Inflammatory macrophage treated with lipopolysaccharide for 4 hours (primary cell): Measurements from ENCODE around the gene CAPRIN1.

Source experiments
- DNase-seq: peaks from one replicate; pipeline ENCODE4 v3.0.0-alpha.2; 2020

CAPRIN1 gene

DNA sequence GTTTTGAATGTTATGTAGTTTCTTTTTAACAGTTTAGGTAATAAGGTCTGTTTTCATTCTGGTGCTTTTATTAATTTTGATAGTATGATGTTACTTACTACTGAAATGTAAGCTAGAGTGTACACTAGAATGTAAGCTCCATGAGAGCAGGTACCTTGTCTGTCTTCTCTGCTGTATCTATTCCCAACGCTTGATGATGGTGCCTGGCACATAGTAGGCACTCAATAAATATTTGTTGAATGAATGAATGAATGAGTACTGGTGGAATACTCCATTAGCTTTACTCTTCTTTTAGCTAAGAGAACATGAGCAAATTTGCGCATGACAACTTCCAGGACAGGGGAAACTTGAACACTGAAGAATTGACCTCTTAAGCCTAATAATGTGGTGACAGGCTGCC is 47.3 kb downstream of the CAPRIN1 start:
- no peak for DNase-seq

DNA sequence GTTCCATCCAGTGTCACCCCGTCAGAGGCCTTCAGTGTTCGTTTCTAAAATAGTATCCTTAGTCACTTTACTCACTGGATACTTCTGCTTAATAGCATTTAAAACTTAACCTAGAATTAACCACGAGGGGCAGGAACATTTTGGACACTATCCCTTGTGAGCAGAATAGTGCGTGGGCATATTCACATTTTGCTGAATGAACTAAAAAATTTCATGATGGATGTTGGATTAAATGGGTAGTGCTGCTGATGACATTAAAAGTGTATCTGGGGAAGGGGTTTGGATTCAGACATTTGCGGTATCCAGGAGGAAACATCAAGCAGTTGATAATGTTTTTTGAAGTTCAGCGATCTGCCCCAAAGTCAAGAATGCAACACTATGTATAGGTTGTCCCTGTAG is 53.1 kb downstream of the CAPRIN1 start:
- peak; percentile 14 for DNase-seq

DNA sequence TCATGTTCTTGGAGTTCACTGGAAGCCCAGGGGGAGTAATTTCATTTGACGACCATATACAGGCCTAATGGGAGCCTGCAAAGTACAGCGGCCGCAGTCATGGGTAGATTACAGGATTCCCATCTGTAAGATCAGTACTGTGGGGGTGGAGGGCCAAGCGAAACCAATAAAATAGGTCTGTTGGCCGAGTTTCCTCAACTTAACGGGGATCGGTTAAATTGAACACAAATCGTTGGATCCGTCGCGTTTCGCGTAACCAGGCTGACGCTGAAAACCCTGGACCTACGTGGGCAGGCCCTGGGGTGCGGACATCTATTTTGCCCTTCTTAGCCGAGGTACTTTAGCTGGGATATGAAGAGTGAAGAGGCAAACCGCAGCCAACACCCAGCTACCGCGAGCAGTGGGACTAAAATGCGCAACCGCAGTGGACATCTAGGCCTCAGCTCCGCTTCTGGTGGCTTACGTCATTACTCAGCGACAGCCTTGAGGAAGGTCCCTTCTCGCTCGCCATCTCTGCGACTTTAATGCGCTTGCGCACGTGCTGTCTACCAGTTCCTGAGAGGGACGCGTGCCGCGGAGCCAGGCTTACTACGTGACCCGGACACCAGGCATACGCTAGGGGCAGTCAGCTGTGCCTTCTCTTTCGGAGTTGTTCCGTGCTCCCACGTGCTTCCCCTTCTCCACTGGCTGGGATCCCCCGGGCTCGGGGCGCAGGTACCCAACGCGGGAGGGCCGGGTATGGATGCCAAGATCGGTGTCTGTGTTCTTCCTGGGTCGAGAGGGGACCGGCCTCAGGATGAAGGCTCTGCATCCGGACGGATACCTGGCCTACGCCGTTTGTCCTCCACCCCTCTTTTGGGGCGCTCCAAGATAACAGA is 53.8 kb downstream of the CAPRIN1 start, which contains the start of gene NAT10:
Gene NAT10 (plus strand): TSS at position 551 of the 878 bp plus-strand sequence. CDS start 2,597 bp downstream, outside the sequence.
- DNase-seq, result peak; percentile 99

DNA sequence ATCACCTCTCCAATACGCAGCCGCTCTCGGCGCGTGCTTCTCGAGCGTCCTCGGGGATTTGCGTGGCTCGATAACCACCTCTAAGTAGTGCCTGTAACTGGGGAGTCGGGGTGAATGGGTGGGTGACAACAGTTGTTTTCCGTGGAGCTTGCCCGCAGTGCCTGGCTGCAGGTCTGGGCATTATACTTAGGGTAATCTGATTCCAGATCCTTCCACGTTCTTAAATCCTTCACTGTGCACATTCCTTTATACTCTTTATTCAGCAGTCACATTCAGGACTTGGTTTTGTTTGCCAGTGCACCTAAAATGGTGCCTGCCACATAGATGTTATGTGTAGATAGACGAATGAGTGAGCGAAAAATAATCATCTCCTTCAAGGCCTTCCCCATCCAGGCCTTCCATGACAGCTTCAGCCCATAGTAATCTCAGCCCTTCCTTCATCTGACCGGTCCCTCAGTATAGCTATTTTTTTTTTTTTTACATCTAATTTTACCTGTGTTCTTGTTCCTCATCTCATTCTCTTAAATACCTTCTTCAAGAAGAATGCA is 54.5 kb downstream of the CAPRIN1 start:
- DNase-seq, result peak; percentile 2

DNA sequence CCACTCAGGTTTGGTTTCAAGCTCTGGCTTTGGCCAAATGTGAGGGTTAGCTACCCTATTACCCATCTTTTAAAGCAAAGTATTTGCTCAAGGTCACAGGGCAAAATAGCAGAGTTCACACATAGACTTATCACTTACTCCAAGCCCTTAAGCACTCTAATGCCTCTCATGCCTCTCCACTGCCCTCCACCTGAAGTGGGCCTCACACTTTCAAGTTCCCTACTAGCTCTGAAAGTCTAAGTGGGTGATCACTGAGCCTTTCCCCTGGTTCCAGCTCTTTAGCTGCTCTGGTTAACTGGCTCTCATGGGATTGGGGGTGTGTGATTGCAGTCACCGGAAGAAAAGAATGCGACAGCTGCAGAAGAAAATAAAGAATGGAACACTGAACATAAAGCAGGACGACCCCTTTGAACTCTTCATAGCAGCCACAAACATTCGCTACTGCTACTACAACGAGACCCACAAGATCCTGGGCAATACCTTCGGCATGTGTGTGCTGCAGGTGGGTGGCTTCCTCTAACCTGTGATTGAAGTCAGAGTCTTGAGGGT is 60.3 kb downstream of the CAPRIN1 start:
- DNase-seq, result no peak

DNA sequence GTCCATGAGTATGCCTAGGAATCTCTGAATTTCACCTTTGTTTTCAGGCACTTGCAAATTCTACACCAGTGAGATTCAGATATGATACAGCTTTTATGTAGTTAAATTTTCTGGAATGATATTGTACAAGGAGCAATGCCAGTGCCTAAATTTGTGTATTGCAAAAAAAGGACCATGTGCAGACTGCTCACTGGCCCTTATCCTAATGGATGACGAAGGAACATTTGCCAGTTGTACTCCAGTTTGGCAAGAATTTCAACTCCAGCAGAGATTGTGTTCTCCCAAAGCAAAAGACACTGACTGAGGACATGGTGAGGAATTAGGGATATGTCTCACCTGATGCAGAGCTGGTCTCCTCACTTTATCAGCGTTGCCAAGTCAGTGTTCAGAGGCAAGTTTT is 62.5 kb downstream of the CAPRIN1 start:
- no peak for DNase-seq

DNA sequence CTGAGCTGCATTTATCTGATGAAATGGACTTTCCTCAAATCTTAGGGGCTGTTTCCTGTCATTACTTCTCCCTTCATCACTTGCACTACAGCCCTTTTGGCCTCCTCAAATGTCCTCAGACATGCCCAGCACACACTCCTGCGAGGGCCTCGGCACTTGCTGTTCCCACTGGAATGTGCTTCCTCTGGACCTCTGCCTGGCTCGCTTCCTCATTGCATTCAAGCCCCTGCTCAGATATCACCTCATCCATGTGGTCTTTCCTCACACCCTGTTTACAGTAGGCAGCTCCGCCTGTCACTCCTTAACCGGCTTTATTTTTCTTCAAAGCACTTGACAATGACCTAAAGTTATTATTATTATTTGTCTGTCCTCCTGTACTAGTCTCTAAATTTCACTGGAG is 62.9 kb downstream of the CAPRIN1 start:
- no peak for DNase-seq

GRCh38 chr11:34120651-34121050 is 69.1 kb downstream of the CAPRIN1 start:
- DNase-seq, result no peak

GRCh38 chr11:34124885-34125668 is 73.5 kb downstream of the CAPRIN1 start:
- DNase-seq, result no peak

DNA sequence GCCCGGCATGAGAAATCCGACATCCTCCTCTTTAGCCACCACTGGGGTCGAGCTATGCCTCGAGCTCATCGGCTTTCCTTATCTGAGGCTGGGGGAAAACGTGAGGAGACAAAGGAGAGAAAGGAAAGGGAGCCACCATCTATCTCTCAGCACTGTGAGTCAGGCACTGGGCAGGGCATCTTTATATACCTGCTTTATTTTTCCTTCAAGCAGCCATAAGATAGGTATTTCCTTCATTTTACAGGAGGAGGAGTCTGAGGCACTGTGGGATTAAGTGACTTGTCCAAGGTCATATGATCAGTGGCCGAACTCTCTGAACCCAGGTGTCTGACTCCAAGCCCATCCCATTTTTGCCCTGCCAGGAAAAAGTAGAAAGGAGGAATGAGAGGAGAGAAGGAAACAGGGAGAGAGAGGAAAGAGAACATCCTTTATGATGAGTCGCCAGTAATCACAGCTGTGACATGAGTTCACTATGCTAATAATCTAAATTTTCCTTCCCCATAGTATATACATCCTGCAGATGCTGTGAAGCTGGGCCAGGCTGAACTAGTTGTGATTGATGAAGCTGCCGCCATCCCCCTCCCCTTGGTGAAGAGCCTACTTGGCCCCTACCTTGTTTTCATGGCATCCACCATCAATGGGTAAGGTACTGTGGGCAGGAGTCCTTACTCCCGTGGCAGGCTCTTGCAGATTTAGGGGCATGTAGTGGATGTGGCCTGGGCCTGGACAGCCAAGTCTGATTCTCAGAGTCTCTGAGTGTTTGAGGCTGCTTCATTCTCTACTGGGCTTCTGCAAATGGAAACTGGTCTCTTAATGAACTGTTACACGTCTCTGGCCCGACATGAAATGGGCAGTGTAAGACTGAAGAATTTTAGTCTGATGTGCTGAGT is 75.7 kb downstream of the CAPRIN1 start:
- DNase-seq, result no peak

- DNase-seq, result no peak
Observed at GRCh38 chr11:34128824-34129223, 77.3 kb downstream of the CAPRIN1 start.

- no peak for DNase-seq
Observed at GRCh38 chr11:34132261-34132965, 80.9 kb downstream of the CAPRIN1 start.

- DNase-seq, result no peak
Observed at GRCh38 chr11:34134765-34135164, 83.2 kb downstream of the CAPRIN1 start.

DNA sequence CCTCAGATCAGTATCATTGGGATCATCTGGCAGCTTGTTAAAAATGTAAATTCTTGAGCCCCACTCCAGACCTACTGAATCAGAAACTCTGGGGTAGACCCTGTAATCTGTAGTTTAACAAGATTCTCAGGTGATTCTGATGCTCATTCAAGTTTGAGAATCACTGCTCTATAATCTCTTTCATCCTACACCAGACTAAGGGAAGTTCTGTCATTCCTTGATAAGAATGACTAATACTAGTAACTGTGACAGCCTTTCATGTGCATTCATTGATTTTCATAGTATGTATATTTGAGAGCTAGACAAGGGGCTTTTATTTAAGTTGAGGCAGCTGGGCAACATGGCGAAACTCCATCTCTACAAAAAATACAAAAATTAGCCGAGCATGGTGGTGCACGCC is 83.9 kb downstream of the CAPRIN1 start:
- DNase-seq, result no peak

DNA sequence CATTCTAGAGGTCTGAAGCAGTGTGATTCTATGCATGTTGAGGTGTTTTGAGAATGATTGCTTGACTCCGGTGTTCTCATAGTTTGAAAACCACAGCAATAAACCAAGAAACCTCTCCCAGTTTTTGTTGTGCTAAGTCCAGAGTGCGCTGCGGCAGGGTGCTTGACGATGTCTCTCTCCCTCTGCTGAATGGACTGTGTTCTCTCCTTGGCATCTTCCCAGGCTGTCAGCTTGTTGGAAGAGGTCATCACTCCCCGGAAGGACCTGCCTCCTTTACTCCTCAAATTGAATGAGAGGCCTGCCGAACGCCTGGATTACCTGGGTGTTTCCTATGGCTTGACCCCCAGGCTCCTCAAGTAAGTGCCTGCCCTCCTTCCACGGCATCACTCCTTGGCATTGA is 84.9 kb downstream of the CAPRIN1 start:
- DNase-seq, result no peak

DNA sequence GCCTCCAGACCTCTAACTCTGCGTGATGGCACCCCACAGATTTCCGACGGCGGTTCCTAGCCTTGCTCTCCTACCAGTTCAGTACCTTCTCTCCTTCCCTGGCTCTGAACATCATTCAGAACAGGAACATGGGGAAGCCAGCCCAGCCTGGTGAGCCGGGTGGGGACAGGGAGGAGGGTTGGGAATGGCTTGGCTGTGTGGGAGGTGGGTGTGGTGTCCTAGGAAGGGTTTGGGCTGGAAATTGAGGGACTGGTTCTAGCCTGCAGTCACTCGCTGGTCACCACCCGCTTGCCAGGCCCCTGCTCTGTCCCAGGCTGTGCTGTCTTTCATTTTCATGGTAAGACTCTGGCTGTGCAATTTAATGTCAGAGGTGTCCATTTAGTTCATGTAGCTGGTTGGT is 87.8 kb downstream of the CAPRIN1 start:
- no peak for DNase-seq

DNA sequence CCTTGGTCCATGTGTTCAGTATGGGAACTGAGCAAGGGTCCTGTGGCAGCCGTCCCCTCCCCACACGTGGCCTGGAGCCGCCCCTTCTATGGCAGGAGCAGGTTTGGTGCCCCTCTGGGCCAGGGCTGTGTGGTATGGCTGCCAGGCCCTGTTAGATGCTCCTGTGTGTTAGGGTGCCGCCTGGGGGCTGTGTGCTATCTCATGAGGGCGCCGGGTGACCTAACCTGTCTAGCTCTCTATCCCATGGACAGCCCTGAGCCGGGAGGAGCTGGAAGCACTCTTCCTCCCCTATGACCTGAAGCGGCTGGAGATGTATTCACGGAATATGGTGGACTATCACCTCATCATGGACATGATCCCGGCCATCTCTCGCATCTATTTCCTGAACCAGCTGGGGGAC is 88.6 kb downstream of the CAPRIN1 start:
- DNase-seq, result no peak

GRCh38 chr11:34143048-34143447 is 91.5 kb downstream of the CAPRIN1 start:
- no peak for DNase-seq

DNA sequence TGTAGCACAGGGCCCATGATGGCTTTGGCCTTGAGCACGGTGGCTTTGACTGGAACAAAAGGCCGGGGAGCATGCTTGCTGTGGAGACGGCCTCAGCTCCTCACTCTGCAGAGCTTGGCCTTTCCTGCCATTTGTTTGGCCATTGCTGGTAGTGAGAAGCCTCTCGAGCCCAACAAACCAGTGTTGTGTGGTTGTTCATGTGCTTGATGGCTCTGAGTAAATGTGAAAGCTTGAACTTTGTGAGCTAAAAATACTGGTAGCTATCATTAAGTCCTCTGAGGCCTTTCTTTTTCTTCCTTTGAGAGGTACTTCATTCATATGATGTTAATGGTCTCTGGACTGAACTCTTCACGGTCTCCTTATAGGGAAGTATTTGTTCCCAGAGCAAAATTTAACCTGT is 93.5 kb downstream of the CAPRIN1 start:
- no peak for DNase-seq

- no peak for DNase-seq
Observed at GRCh38 chr11:34145847-34146381, 94.4 kb downstream of the CAPRIN1 start.

- DNase-seq, result no peak
Observed at GRCh38 chr11:34146411-34146810, 94.9 kb downstream of the CAPRIN1 start.
